Activated naive CD4-positive, alpha-beta T cell (primary cell): ENCODE results near the gene ALDH8A1.

Source experiments
- DNase-seq, 4 experiments: peaks; one replicate each; lab custom pipeline; 2025; lab: John Stamatoyannopoulos, UW

The ALDH8A1 gene

GRCh38 chr6:134951494-134952263 is 1.8 kb upstream of the ALDH8A1 start:
- DNase-seq: no peak

GRCh38 chr6:134950482-134950881 is 581 bp upstream of the ALDH8A1 start:
- DNase-seq: no peak

- DNase-seq: no peak
Measured at GRCh38 chr6:134948691-134949090, 1.2 kb downstream of the ALDH8A1 start.

GRCh38 chr6:134948142-134948541 is 1.8 kb downstream of the ALDH8A1 start:
- no peak for DNase-seq

GRCh38 chr6:134945045-134945444 is 4.9 kb downstream of the ALDH8A1 start:
- no peak for DNase-seq

- no peak for DNase-seq
Measured at GRCh38 chr6:134943522-134944111, 6.3 kb downstream of the ALDH8A1 start.

- DNase-seq: no peak
Measured at GRCh38 chr6:134938896-134939295, 11.0 kb downstream of the ALDH8A1 start.

- no peak for DNase-seq
Measured at GRCh38 chr6:134937426-134937825, 12.5 kb downstream of the ALDH8A1 start.

- DNase-seq: no peak
Measured at GRCh38 chr6:134936931-134937330, 13.0 kb downstream of the ALDH8A1 start.

GRCh38 chr6:134936476-134936875 is 13.4 kb downstream of the ALDH8A1 start:
- no peak for DNase-seq

GRCh38 chr6:134934793-134935485 is 15.0 kb downstream of the ALDH8A1 start:
- DNase-seq: no peak

- DNase-seq: no peak
Measured at GRCh38 chr6:134932535-134933470, 17.1 kb downstream of the ALDH8A1 start.

GRCh38 chr6:134932098-134932497 is 17.8 kb downstream of the ALDH8A1 start:
- DNase-seq: no peak

GRCh38 chr6:134930463-134930862 is 19.4 kb downstream of the ALDH8A1 start:
- DNase-seq: no peak

- no peak for DNase-seq
Measured at GRCh38 chr6:134928151-134928900, 21.6 kb downstream of the ALDH8A1 start.

- DNase-seq: no peak
Measured at GRCh38 chr6:134925800-134926199, 24.1 kb downstream of the ALDH8A1 start.

GRCh38 chr6:134921721-134922261 is 28.1 kb downstream of the ALDH8A1 start:
- DNase-seq: no peak

GRCh38 chr6:134921276-134921675 is 28.6 kb downstream of the ALDH8A1 start:
- no peak for DNase-seq

GRCh38 chr6:134920422-134920821 is 29.5 kb downstream of the ALDH8A1 start:
- DNase-seq: no peak

GRCh38 chr6:134918418-134918961 is 31.4 kb downstream of the ALDH8A1 start:
- no peak for DNase-seq

GRCh38 chr6:134911547-134911946 is 38.4 kb downstream of the ALDH8A1 start:
- DNase-seq: no peak
